ENCODE measurements around the gene LRIG1.

Gene LRIG1

DNA sequence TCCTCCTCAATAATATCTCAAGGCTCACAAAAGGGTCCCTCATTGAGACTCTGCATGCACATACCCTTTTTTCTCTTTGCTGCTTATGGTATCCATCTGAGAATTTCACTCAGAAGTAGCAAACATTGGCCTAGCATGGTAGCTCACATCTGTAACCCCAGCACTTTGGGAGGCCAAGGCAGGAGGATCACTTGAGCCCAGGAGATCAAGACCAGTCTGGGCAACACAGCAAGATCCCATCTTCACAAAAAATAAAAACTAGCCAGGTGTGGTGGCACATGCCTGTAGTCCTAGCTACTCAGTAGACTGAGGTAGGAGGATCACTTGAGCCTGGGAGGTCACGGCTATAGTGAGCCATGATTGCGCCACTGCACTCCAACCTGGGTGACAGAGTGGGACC, 11.7 kb downstream of the LRIG1 start:
- FAIRE-seq, result no peak
- no peak for TF ChIP-seq POLR2A (IDR thresholded peaks at IDR 0.05; ENCODE audit: low read depth, low read length)
- no peak for DNase-seq (ENCODE audit: insufficient read length, low spot score)

DNA sequence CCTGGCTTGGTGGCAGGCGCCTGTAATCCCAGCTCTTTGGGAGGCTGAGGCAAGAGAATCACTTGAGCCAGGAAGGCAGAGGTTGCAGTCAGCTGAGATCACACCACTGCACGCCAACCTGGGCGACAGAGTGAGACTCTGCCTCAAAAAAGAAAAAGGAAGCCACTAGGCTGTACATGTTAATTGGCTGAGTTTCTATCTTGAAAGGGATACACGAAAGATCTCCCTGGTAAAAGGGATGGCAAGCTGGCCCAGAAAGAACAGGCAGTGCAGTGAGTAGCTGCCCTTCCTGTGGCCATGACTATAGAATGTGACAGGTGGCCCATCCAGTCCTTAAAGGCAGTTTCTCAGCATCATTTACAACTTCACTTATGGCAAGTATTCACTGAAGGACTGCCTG, 12.3 kb downstream of the LRIG1 start:
- TF ChIP-seq POLR2A (IDR thresholded peaks at IDR 0.05; ENCODE audit: low read depth, low read length), result no peak
- DNase-seq (ENCODE audit: insufficient read length, low spot score) (no peak), FAIRE-seq (no peak)

DNA sequence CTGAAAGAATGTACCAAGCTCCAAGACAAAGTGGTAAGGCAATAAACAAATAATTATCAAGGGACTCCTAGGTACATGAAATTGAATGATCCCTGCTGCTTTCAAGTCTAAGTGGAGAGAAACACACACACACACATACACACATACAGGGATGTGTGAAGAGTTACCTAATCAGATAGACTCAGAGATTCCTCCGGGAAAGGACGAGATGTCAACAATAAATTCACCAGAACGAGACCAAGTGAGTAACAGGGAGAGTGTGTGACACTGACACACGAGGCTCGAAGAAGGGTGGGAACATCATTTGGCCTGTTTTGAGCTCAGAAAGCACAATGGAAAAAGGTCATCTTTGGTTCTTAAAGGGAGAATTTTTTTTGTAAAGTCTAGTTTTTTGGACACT, 13.4 kb downstream of the LRIG1 start:
- FAIRE-seq, result no peak
- no peak for DNase-seq (ENCODE audit: insufficient read length, low spot score)
- no peak for TF ChIP-seq POLR2A (IDR thresholded peaks at IDR 0.05; ENCODE audit: low read depth, low read length)

DNA sequence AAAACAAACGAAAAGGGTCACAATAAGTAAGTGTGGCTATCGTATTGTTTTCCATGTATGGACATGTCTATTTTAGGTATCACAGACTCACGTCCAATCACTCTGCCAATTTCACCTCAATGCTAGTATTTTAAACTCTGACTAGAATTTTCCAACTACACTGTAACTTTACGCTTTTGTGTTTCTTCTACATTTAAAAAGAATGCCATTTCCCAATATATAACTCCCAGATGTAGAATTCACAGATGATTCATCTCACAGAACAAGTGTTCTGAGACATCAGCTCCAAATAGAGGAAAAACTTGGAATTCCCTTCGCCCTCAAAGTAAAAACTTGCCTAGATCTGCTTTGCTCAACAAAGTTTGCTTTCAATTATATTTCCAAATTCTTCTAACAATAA, 14.2 kb downstream of the LRIG1 start:
- DNase-seq (ENCODE audit: insufficient read length, low spot score) (no peak), FAIRE-seq (no peak)
- no peak for TF ChIP-seq POLR2A (IDR thresholded peaks at IDR 0.05; ENCODE audit: low read depth, low read length)

DNA sequence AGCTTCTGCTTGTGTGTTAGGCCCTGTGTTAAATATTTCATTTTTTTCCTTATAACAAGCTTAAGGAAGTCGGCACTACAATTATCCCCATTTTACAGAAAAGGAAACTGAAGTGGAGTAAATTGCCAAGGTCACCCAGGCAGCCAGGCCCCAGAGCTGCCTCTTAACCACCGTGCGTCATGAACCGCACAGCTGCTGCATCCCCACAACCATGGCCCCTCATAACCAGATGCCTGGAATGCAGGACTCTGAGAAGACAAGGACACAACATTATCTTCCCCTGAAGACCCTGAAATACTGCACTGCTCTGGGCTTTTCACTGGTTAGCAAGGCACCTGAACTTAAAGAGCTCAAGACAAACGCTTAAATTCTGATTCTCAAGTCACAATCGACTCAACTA, 14.6 kb downstream of the LRIG1 start:
- no peak for TF ChIP-seq POLR2A (IDR thresholded peaks at IDR 0.05; ENCODE audit: low read depth, low read length)
- FAIRE-seq (no peak), DNase-seq (ENCODE audit: insufficient read length, low spot score) (no peak)

DNA sequence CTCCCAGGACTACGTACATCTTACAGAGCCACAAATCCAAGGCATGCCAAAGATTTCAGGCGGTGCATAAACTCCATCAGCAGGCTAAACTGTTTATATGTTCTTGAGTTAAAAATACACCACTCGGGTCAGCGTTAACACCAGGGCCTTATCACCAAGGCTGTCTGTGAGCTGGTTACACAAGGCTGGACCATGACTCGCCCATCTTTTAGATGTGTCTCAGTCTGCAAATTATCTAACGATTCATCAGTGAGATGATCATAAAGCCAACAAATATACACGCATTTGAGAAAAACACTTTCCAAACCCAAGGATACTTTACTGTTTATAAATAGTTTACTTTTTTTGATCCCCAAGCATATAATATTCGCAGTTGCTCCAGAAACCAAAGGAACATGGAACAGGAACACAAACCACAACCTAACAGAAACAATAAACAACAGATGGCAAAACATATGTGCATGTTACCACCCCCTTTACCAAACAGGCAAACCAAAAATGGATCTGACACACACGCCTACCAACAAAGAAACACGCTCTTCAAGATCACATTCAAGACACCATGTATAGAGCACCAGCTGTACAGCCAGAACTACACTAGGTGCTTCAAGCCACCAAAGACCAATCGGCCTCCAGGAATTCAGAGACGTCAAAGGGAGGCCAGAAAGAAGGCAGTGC, 15.4 kb downstream of the LRIG1 start:
- DNase-seq (ENCODE audit: insufficient read length, low spot score) (no peak), FAIRE-seq (no peak)
- TF ChIP-seq POLR2A (IDR thresholded peaks at IDR 0.05; ENCODE audit: low read depth, low read length), result no peak

DNA sequence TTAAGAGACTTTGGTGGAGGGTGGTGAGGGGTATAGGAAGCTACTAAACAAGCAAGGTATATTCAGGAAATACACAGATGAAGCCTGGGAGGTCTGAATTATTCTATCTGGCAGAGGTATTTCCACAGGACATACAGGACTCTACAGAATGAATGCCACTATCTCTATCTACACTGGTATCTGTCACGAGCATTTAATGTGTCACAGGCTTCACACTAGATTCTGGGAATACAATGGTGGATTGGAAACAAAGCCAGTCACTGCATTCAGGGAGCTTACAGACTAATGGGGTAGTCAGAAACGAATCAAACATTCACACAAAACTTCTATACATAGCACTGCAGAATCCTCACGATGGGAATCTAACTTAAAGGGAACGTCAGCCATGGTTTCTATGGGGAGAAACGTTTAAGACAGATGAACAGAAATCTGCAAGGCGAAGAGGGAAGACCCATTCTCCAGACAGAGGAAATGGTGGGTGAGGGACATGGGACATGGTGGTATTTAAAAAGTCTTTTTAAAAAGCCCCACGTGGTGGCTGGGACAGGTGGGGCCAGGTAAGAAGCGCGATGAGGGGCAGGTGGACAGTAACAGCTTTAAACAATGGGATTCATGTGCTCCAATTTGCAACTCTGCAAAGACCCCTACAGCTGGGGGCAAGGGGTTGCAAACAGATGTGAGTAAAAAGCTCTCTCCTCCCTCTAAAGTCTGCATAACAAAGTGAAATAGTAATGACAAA, 16.5 kb downstream of the LRIG1 start:
- DNase-seq (ENCODE audit: insufficient read length, low spot score), result no peak
- no peak for TF ChIP-seq POLR2A (IDR thresholded peaks at IDR 0.05; ENCODE audit: low read depth, low read length)
- FAIRE-seq, result no peak

DNA sequence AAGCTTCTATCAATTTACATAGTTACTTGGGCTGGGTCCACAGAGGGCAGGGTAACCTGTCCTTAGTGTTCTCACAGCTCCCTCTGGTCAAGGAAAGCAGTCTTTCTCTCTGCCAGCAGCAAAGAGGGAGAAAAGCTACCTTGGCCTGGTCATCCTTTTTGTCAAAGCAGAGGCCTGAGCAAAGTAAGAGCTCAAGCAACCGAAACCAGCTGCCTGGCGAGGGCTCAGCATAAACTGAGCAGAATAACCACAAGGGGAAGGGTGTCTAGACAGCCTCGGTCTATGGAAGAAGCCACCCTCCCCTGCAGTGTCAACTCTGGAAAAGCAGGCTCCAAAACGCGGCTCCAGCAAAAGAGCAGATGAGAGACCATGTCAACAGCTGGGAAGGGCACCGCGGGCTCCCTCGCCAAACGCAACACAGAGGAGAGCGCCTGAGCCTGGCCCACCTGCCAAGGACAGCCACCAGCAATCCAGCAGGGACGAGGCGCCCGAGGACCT, 17.4 kb downstream of the LRIG1 start:
- TF ChIP-seq POLR2A (IDR thresholded peaks at IDR 0.05; ENCODE audit: low read depth, low read length), result no peak
- FAIRE-seq (no peak), DNase-seq (ENCODE audit: insufficient read length, low spot score) (no peak)

DNA sequence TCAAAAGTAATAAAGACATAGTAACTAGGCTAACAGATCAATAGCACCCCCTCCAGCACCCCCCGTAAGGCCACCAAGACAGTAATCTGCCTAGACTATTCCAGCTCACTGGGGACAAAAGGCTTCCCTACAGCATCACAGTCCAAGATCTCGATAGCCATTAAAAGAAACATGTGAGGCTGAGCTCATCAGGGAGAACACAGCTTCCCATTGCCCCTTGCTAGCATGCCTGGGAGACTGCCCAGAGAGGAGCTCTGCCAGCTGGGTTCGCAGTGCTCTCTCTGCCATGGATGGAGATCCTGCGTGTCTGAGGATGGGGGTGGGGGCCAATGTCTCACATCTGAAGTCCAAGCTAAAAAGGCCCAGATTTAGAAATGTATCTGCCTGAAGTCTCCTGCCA, 17.8 kb downstream of the LRIG1 start:
- no peak for TF ChIP-seq POLR2A (IDR thresholded peaks at IDR 0.05; ENCODE audit: low read depth, low read length)
- DNase-seq (ENCODE audit: insufficient read length, low spot score) (no peak), FAIRE-seq (no peak)

DNA sequence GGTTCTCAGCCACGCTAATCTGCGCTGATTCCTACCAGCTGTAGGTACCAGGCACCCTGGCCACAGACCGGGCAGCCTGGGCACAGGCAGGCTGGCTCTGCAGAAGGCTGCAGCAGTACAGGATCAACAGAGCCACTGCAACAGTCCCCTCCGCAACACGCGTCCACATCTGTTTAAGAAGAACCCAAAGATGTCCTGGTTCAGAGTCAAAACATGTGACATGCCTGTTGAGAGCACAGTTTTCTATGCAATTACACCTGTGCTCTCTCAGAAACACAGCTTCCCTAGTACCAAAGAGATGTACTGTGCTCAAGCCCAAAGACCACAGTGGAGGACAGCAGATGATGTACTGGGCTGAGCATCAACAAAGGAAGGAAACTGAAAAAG, 18.8 kb downstream of the LRIG1 start:
- no peak for TF ChIP-seq POLR2A (IDR thresholded peaks at IDR 0.05; ENCODE audit: low read depth, low read length)
- FAIRE-seq (no peak), DNase-seq (ENCODE audit: insufficient read length, low spot score) (no peak)

DNA sequence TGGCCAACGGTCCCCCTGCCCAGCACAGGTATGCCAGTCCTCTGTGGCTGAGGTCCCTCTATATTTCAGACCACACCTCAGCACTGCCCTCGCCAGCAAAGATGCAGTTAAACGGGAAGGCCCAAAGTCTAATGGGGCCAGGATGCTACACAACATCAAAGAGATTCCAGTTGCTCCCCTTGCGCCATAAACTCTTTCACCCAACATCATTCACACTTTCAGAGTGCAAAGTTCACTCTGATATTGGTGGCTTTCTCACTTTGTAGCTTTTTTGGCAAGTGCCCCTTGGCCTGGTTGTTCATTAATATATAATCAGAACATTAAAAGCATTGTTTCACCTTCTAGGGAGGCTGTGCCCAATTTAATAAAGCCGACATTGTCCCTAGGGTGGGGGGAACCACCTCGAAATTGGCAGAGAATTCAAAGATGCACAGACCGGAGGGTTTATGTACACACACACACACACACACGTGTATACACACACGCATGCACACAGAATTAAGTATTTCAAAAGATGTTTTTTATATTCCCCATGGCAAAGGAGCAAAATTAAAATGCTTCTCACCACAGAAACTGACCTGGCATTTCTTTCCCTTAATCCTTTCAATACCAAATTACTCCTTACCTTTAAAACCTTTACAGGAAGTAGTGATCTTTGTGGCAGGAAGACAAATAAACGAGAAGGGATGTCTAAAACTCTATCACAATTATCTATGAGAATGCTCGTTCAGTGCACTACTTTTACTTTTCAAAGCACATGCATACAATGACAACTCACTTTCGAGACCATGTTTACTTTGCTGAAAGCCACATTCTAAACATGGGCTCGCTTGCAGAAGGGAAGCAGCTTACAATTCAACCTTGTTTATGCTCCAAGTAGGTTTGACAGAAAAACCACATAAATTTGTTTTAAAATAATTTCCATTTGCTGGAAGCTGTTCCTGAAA, 19.5 kb downstream of the LRIG1 start:
- no peak for TF ChIP-seq POLR2A (IDR thresholded peaks at IDR 0.05; ENCODE audit: low read depth, low read length)
- FAIRE-seq, result no peak
- DNase-seq (ENCODE audit: insufficient read length, low spot score), result no peak

DNA sequence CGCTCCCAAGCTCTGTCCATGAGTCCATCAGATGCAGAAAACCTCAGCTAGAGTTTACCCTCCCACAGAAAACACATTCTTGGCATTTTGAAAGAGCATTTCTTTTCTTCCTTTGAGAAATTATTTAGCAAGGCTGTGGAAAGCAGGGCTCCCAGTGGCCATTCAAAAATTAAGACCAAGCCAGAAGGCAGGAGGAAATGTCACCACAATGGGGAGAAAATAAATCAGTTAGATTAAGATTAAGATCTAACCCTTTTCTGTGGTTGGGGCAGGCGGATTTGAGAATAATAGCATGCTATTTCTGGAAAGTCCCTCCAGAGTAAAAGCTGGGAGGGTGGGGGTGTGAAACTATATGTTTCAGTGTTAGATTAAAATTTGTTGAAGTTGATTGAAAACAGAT, 20.2 kb downstream of the LRIG1 start:
- FAIRE-seq, result no peak
- no peak for TF ChIP-seq POLR2A (IDR thresholded peaks at IDR 0.05; ENCODE audit: low read depth, low read length)
- DNase-seq (ENCODE audit: insufficient read length, low spot score), result no peak

DNA sequence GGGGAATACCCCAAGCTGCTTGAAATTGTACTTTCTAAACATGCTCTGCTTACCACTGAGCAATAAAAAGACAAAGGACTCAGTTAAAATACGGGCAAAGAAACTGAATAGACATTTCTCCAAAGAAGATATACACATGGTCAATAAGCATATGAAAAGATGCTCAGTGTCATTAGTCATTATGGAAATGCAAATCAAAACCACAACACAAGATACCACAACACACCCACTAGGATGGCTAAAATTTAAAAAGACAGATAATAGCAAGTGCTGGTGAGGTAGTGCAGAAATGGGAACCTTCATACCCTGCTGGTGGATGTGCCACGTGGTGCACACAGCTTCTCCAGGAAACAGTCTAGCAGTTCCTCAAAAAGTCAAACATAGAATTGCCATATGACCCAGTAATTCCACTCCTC, 21.3 kb downstream of the LRIG1 start:
- FAIRE-seq (no peak), DNase-seq (ENCODE audit: insufficient read length, low spot score) (no peak)
- TF ChIP-seq POLR2A (IDR thresholded peaks at IDR 0.05; ENCODE audit: low read depth, low read length), result no peak

DNA sequence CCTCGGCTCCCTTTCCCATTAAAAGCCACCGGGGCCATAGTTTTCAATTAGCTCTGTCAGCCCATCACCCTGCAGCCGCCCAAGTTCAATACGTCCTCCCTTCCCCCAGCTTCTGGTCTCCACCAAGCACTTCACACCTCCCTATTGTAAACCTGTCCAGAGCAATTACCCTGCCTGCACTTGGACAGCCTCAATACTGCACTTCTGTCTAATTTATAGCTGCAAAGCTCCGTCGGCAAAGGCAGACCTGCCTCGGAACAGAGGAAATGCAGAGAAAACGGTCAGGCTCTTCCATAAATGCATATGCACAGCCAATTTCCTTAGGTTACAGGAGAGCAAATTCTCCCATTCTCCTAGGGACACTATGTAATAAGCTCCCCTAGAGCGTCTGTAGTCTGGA, 21.9 kb downstream of the LRIG1 start:
- DNase-seq (ENCODE audit: insufficient read length, low spot score) (no peak), FAIRE-seq (no peak)
- no peak for TF ChIP-seq POLR2A (IDR thresholded peaks at IDR 0.05; ENCODE audit: low read depth, low read length)

All from H54 (cell line).